ENCODE data around the gene ZIM2. TPM values are rescaled to one million over a fixed set of nuclear protein-coding genes. Genes with fewer than 3 reads are reported as not detected.

The ZIM2 gene
- total RNA-seq, 4 donors from 2014 or later: 1.2 TPM; not detected in 3

DNA sequence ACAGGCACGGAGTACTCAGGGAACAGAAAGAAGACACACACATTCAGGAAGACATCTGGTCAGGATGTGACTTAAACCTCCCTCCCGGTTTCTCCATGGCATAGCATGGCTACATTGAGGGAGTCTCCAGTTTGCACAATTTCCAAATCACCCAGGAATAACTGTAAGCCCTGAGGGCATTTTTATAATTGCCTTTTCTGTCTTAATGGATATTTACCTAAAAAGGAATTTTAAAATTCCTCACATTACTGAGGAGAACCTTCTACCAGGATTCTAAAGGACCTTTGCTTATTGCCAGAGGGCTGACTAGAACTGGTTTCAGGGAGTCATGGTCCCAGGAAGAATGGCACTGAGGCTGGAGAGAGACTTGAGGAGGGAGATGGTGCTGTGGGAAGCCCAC lies 21.4 kb downstream of the ZIM2 start:
- WGBS: 83% methylated on average over 2 of the region's 2 CpGs
- intact Hi-C loops (cut with DNase I): no loop called here
- Histone ChIP-seq H3K27ac (replicated peaks in 1 of 4) (no peak overlapping the region), H3K4me3 (no peak overlapping the region), H3K4me1 (no peaks in the 10 kb centered on the region), H3K9me3 (no peaks in the 10 kb centered on the region), H3K27me3 (no peaks in the 10 kb centered on the region), H3K36me3 (peaks cover 0 to 85% (median 55%) of the 10 kb centered on the region in 4 donors)
- TF ChIP-seq POLR2A (IDR thresholded peaks at IDR 0.05; ENCODE audit: low read depth) (no peak), EP300 (IDR thresholded peaks at IDR 0.05) (no peak), POLR2AphosphoS5 (IDR thresholded peaks at IDR 0.05) (no peak)
- TF ChIP-seq, protein P1, sequence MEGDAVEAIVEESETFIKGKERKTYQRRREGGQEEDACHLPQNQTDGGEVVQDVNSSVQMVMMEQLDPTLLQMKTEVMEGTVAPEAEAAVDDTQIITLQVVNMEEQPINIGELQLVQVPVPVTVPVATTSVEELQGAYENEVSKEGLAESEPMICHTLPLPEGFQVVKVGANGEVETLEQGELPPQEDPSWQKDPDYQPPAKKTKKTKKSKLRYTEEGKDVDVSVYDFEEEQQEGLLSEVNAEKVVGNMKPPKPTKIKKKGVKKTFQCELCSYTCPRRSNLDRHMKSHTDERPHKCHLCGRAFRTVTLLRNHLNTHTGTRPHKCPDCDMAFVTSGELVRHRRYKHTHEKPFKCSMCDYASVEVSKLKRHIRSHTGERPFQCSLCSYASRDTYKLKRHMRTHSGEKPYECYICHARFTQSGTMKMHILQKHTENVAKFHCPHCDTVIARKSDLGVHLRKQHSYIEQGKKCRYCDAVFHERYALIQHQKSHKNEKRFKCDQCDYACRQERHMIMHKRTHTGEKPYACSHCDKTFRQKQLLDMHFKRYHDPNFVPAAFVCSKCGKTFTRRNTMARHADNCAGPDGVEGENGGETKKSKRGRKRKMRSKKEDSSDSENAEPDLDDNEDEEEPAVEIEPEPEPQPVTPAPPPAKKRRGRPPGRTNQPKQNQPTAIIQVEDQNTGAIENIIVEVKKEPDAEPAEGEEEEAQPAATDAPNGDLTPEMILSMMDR (IDR thresholded peaks at IDR 0.05): no peak
- DNase-seq (ENCODE audit: extremely low spot score): peak; percentile 24

DNA sequence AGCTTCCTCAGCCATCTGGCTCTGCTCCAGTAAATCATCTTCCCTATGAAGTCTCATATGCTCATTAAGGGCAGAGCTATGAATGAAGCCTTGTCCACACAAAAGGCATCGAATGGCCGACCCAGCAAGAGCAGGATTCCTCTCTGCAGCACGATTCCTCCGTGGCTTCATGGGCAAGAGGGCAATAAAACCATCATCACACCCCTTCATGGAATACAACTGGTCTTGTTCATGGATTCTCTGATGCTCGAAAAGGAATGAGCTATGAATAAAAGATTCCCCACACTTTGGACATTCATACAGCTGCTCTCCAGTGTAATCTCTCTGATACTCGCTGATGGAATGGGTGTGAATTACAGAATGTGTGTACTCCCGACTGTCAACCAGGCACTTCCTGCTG lies 25.9 kb downstream of the ZIM2 start:
- Histone ChIP-seq H3K27me3 (no peaks in the 10 kb centered on the region), H3K27ac (replicated peaks in 1 of 4) (no peak overlapping the region), H3K9me3 (no peaks in the 10 kb centered on the region), H3K36me3 (peaks cover 0 to 47% (median 22%) of the 10 kb centered on the region in 4 donors), H3K4me3 (no peak overlapping the region), H3K4me1 (no peaks in the 10 kb centered on the region)
- no peak for DNase-seq (ENCODE audit: extremely low spot score)
- TF ChIP-seq EP300 (IDR thresholded peaks at IDR 0.05): no peak
- TF ChIP-seq POLR2AphosphoS5 (IDR thresholded peaks at IDR 0.05): no peak
- TF ChIP-seq, protein P1 (IDR thresholded peaks at IDR 0.05): no peak
- TF ChIP-seq POLR2A (IDR thresholded peaks at IDR 0.05; ENCODE audit: low read depth): no peak
- WGBS: 87% methylated on average over 7 of the region's 7 CpGs
- intact Hi-C loops (cut with DNase I): no loop called here

DNA sequence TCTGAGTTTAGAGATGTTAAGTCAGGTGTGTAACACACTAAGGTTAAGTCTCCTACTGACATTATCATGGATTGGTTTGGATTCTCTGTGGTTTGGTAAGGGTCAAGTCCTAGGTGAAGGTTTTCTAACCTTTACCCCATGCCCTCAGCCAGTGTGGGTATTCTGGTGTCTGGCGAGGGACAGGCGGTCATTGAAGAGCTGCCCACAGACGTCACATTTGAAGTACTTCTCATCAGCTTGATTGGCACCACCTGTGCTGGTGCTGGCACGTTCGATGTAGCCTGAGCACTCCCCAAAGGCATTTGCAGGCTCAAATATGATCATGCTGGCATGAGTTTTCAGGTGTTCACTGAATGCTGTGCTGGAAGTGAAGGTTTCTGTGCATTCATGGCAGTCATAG lies 27.0 kb downstream of the ZIM2 start:
- Histone ChIP-seq H3K27ac (replicated peaks in 1 of 4) (no peak overlapping the region), H3K4me1 (no peaks in the 10 kb centered on the region), H3K27me3 (no peaks in the 10 kb centered on the region), H3K4me3 (no peak overlapping the region), H3K36me3 (peaks cover 0 to 36% (median 16%) of the 10 kb centered on the region in 4 donors), H3K9me3 (no peaks in the 10 kb centered on the region)
- 68% methylated on average over 5 of the region's 5 CpGs for WGBS
- TF ChIP-seq EP300 (IDR thresholded peaks at IDR 0.05): no peak
- no peak for TF ChIP-seq POLR2A (IDR thresholded peaks at IDR 0.05; ENCODE audit: low read depth)
- TF ChIP-seq, protein P1 (IDR thresholded peaks at IDR 0.05): no peak
- TF ChIP-seq POLR2AphosphoS5 (IDR thresholded peaks at IDR 0.05): no peak
- intact Hi-C loops (cut with DNase I): no loop called here
- DNase-seq (ENCODE audit: extremely low spot score): no peak

DNA sequence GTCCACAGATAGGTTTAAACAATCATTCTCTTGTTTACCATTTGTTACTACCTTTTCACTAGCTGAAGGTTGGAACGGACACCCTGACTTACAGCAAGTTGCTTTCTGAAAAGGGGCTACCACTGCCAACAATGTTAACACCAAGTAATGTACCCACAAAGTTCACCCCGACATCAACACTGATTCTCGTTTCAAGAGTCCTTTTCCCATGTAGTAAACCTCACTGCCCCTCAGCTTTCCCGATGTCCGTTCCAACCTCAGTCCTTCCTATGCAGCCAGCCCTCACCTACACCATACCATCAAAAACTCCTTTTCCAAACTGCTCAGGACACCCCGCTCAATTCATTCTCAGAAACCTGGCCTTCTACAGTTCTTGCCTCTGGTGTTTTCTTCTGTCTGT lies 29.0 kb downstream of the ZIM2 start:
- WGBS: 53% methylated on average over 6 of the region's 6 CpGs
- Histone ChIP-seq H3K9me3 (peaks cover 0 to 4% (median 2%) of the 10 kb centered on the region in 4 donors), H3K27ac (replicated peaks in 1 of 4) (no peak overlapping the region), H3K27me3 (no peaks in the 10 kb centered on the region), H3K36me3 (peaks cover 0 to 15% (median 2%) of the 10 kb centered on the region in 4 donors), H3K4me1 (no peaks in the 10 kb centered on the region), H3K4me3 (no peak overlapping the region)
- TF ChIP-seq EP300 (IDR thresholded peaks at IDR 0.05) (no peak), POLR2A (IDR thresholded peaks at IDR 0.05; ENCODE audit: low read depth) (no peak)
- intact Hi-C loops (cut with DNase I): no loop called here
- DNase-seq (ENCODE audit: extremely low spot score): peak; percentile 81

DNA sequence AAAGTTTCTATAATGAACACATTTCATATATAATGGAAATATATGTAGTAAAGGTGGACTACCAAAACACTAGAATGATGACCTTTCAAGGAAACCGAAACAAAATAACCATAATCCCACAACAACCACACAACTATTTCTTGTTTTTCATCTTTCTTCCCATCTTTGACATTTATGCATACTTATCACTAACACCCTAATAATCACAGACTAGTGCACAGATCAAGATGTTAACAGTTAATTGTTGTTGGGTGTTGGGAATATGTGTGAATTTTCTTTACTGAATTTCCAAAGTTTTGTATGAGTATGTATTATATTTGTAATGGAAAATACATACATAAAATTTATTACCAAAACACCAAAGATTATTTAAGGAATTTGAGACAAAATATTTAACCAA lies 30.3 kb downstream of the ZIM2 start:
- intact Hi-C loops (cut with DNase I): no loop called here
- Histone ChIP-seq H3K4me1 (no peaks in the 10 kb centered on the region), H3K27me3 (no peaks in the 10 kb centered on the region), H3K9me3 (peaks cover 0 to 9% (median 3%) of the 10 kb centered on the region in 4 donors), H3K27ac (replicated peaks in 1 of 4) (no peak overlapping the region), H3K4me3 (no peak overlapping the region), H3K36me3 (peaks cover 0 to 9% (median 2%) of the 10 kb centered on the region in 4 donors)
- no peak for DNase-seq (ENCODE audit: extremely low spot score)
- 93% methylated on average over 1 of the region's 1 CpG for WGBS
- TF ChIP-seq, protein P1 (IDR thresholded peaks at IDR 0.05): no peak
- no peak for TF ChIP-seq POLR2AphosphoS5 (IDR thresholded peaks at IDR 0.05)
- TF ChIP-seq EP300 (IDR thresholded peaks at IDR 0.05): no peak
- TF ChIP-seq POLR2A (IDR thresholded peaks at IDR 0.05; ENCODE audit: low read depth): no peak
